Stimulated activated CD4-positive, alpha-beta T cell treated with anti-CD3 and anti-CD28 coated beads, TNF-alpha, amount 100 ng/mL, for 24 hours (primary cell): ENCODE results near the gene TRIM27.
"Not testable (repeated sequence)": the region's sequence is repeated elsewhere in the genome, so short reads cannot be mapped to it uniquely, and the experiment has no call there.

Experiments
- DNase-seq, 3 experiments: peaks; one replicate each; pipeline ENCODE4 v3.0.0-alpha.2; 2020; ENCODE audit warnings: low read depth in 3 of 3

TRIM27 gene

GRCh38 chr6:28923318-28924102 lies at the start of gene TRIM27:
Gene TRIM27 (minus strand): TSS chr6:28923985. CDS start chr6:28923632, 353 bp downstream.
- DNase-seq, result peak; percentile 61 to 82 (median 73)

- DNase-seq, result not testable (repeated sequence)
Observed at GRCh38 chr6:28970056-28970455, 46.3 kb upstream of the TRIM27 start.

- no peak for DNase-seq
Observed at GRCh38 chr6:28969129-28969528, 45.3 kb upstream of the TRIM27 start.

GRCh38 chr6:28968476-28968875 lies 44.7 kb upstream of the TRIM27 start:
- no peak for DNase-seq

GRCh38 chr6:28965706-28966105 lies 41.9 kb upstream of the TRIM27 start:
- no peak for DNase-seq

- no peak for DNase-seq
Observed at GRCh38 chr6:28960846-28961500, 37.2 kb upstream of the TRIM27 start.

GRCh38 chr6:28958561-28959243 lies 34.9 kb upstream of the TRIM27 start:
- DNase-seq, result not testable (repeated sequence)

GRCh38 chr6:28957795-28958314 lies 34.1 kb upstream of the TRIM27 start:
- DNase-seq, result not testable (repeated sequence)

GRCh38 chr6:28956331-28956730 lies 32.5 kb upstream of the TRIM27 start:
- no peak for DNase-seq

- DNase-seq, result no peak
Observed at GRCh38 chr6:28953585-28954258, 29.9 kb upstream of the TRIM27 start.

GRCh38 chr6:28953039-28953584 lies 29.3 kb upstream of the TRIM27 start:
- peak; percentile 44 to 71 (median 60) for DNase-seq

GRCh38 chr6:28949656-28950195 lies 25.9 kb upstream of the TRIM27 start:
- DNase-seq, result not testable (repeated sequence)

GRCh38 chr6:28948782-28949486 lies 25.1 kb upstream of the TRIM27 start:
- DNase-seq, result no peak

- DNase-seq, result no peak
Observed at GRCh38 chr6:28947831-28948270, 24.1 kb upstream of the TRIM27 start.

GRCh38 chr6:28947067-28947765 lies 23.4 kb upstream of the TRIM27 start:
- no peak for DNase-seq

- no peak for DNase-seq
Observed at GRCh38 chr6:28945349-28945748, 21.6 kb upstream of the TRIM27 start.

- DNase-seq, result peak; percentile 65 to 73 (median 72)
Observed at GRCh38 chr6:28944412-28944865, 20.7 kb upstream of the TRIM27 start.

- peak; percentile 54 to 73 (median 57) for DNase-seq
Observed at GRCh38 chr6:28943557-28944411, 20.0 kb upstream of the TRIM27 start.

GRCh38 chr6:28943223-28943556 lies 19.4 kb upstream of the TRIM27 start:
- no peak for DNase-seq
